GM23338 (cell line): ENCODE data around the gene DCP2.
A peak's percentile ranks its signal among the peaks of the same experiment; 100 is the strongest.

Source experiments
- CREB1 ChIP-seq: fragments of 250-450 bp; sonication (Bioruptor Pico); IDR thresholded peaks from 2 replicates; pipeline ENCODE4 v1.5.0; 2020; ENCODE audit warnings: low read depth, mild to moderate bottlenecking, moderate library complexity
- EZH2 ChIP-seq: fragments of 200-600 bp; sonication (generic); IDR thresholded peaks from one replicate; pipeline ENCODE4 v1.8.0; 2017; ENCODE audit warnings: antibody characterized with exemption, mild to moderate bottlenecking, low read depth; ENCODE audit not compliant: unreplicated experiment
- EZH2phosphoT487 ChIP-seq: fragments of 200-600 bp; sonication (generic); IDR thresholded peaks from one replicate; pipeline ENCODE4 v1.8.1; 2018; ENCODE audit warnings: antibody characterized with exemption; ENCODE audit not compliant: unreplicated experiment
- JUNB ChIP-seq: IDR thresholded peaks from one replicate; pipeline ENCODE4 v1.6.1; 2016; ENCODE audit warnings: antibody characterized with exemption; ENCODE audit not compliant: unreplicated experiment
- POLR2AphosphoS5 ChIP-seq: IDR thresholded peaks from 2 replicates; pipeline ENCODE4 v1.6.1; 2016; ENCODE audit warnings: antibody characterized with exemption, low read depth
- ZNF114 ChIP-seq: fragments of 250-450 bp; sonication (Bioruptor Pico); IDR thresholded peaks from 2 replicates; pipeline ENCODE4 v1.5.0; 2020; ENCODE audit warnings: mild to moderate bottlenecking, moderate library complexity
- TF ChIP-seq, protein P1 (sequence below), 2 experiments: fragments of 200-600 bp in 1 of 2; sonication (generic) in 1 of 2; conservative IDR thresholded peaks; 2 replicates each; pipeline versions ENCODE4 v1.5.1 to v1.6.1; 2016 to 2017; ENCODE audit warnings: antibody characterized with exemption in 2 of 2, low read depth in 2 of 2, mild to moderate bottlenecking in 2 of 2, moderate library complexity in 1 of 2
- TF ChIP-seq, protein P2 (sequence below): fragments of 250-450 bp; sonication (Bioruptor Pico); IDR thresholded peaks from 2 replicates; pipeline ENCODE4 v1.5.0; 2020; ENCODE audit warnings: mild to moderate bottlenecking, moderate library complexity
- TF ChIP-seq, protein P3 (sequence below): IDR thresholded peaks from one replicate; pipeline ENCODE4 v1.6.1; 2018; ENCODE audit warnings: antibody characterized with exemption; ENCODE audit not compliant: unreplicated experiment
- TF ChIP-seq, protein P4 (sequence below): IDR thresholded peaks from 2 replicates; pipeline ENCODE4 v1.6.1; 2016; ENCODE audit warnings: antibody characterized with exemption

DNA sequence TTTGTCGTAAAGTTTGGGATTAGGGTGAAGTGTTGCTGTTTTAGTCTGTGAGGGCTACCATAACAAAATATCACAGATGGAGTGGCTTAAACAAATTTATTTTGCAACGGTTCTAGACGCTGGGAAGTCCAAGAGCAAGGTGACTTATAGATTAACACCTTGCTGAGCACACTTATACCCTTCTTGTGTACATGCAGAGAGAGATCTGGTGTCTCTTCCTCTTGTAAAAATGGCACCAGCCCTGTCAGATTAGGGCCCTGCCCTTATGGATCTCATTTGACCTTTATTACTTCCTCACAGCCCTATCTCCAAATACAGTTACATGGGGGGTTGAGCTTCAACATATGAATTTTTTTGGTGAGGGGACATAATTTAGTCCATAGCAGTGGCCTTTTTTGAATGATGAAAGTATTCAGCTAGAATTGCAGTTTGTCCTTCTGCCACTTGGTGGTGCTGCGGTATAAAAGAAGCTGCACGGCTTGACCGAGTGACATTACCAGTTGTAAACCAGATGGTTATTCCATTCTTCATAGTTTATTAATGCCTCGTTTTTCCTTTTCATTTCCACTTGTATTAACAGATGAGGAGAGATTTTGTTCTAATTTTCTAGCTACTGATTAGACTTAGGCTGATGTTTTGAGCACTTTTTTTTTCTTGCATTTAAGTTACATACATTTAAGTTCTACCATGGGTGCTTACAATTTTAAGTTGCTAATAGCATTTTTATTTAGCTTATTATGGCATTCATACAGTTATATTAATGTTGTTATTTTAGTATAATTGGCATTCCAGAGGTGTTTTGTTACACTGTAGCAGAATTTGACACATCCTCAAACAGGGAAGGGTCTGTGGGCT lies 19.4 kb downstream of the DCP2 start:
- TF ChIP-seq, protein P1, sequence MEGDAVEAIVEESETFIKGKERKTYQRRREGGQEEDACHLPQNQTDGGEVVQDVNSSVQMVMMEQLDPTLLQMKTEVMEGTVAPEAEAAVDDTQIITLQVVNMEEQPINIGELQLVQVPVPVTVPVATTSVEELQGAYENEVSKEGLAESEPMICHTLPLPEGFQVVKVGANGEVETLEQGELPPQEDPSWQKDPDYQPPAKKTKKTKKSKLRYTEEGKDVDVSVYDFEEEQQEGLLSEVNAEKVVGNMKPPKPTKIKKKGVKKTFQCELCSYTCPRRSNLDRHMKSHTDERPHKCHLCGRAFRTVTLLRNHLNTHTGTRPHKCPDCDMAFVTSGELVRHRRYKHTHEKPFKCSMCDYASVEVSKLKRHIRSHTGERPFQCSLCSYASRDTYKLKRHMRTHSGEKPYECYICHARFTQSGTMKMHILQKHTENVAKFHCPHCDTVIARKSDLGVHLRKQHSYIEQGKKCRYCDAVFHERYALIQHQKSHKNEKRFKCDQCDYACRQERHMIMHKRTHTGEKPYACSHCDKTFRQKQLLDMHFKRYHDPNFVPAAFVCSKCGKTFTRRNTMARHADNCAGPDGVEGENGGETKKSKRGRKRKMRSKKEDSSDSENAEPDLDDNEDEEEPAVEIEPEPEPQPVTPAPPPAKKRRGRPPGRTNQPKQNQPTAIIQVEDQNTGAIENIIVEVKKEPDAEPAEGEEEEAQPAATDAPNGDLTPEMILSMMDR (conservative IDR thresholded peaks at IDR 0.05; ENCODE audit: low read depth in 2 of 2) = peak; percentile 84 to 92
- no peak for TF ChIP-seq EZH2
- TF ChIP-seq CREB1 (CRISPR knock-in tag) = no peak
- no peak for TF ChIP-seq EZH2phosphoT487
- no peak for TF ChIP-seq POLR2AphosphoS5
- TF ChIP-seq ZNF114 (CRISPR knock-in tag) = no peak
- TF ChIP-seq, protein P2, sequence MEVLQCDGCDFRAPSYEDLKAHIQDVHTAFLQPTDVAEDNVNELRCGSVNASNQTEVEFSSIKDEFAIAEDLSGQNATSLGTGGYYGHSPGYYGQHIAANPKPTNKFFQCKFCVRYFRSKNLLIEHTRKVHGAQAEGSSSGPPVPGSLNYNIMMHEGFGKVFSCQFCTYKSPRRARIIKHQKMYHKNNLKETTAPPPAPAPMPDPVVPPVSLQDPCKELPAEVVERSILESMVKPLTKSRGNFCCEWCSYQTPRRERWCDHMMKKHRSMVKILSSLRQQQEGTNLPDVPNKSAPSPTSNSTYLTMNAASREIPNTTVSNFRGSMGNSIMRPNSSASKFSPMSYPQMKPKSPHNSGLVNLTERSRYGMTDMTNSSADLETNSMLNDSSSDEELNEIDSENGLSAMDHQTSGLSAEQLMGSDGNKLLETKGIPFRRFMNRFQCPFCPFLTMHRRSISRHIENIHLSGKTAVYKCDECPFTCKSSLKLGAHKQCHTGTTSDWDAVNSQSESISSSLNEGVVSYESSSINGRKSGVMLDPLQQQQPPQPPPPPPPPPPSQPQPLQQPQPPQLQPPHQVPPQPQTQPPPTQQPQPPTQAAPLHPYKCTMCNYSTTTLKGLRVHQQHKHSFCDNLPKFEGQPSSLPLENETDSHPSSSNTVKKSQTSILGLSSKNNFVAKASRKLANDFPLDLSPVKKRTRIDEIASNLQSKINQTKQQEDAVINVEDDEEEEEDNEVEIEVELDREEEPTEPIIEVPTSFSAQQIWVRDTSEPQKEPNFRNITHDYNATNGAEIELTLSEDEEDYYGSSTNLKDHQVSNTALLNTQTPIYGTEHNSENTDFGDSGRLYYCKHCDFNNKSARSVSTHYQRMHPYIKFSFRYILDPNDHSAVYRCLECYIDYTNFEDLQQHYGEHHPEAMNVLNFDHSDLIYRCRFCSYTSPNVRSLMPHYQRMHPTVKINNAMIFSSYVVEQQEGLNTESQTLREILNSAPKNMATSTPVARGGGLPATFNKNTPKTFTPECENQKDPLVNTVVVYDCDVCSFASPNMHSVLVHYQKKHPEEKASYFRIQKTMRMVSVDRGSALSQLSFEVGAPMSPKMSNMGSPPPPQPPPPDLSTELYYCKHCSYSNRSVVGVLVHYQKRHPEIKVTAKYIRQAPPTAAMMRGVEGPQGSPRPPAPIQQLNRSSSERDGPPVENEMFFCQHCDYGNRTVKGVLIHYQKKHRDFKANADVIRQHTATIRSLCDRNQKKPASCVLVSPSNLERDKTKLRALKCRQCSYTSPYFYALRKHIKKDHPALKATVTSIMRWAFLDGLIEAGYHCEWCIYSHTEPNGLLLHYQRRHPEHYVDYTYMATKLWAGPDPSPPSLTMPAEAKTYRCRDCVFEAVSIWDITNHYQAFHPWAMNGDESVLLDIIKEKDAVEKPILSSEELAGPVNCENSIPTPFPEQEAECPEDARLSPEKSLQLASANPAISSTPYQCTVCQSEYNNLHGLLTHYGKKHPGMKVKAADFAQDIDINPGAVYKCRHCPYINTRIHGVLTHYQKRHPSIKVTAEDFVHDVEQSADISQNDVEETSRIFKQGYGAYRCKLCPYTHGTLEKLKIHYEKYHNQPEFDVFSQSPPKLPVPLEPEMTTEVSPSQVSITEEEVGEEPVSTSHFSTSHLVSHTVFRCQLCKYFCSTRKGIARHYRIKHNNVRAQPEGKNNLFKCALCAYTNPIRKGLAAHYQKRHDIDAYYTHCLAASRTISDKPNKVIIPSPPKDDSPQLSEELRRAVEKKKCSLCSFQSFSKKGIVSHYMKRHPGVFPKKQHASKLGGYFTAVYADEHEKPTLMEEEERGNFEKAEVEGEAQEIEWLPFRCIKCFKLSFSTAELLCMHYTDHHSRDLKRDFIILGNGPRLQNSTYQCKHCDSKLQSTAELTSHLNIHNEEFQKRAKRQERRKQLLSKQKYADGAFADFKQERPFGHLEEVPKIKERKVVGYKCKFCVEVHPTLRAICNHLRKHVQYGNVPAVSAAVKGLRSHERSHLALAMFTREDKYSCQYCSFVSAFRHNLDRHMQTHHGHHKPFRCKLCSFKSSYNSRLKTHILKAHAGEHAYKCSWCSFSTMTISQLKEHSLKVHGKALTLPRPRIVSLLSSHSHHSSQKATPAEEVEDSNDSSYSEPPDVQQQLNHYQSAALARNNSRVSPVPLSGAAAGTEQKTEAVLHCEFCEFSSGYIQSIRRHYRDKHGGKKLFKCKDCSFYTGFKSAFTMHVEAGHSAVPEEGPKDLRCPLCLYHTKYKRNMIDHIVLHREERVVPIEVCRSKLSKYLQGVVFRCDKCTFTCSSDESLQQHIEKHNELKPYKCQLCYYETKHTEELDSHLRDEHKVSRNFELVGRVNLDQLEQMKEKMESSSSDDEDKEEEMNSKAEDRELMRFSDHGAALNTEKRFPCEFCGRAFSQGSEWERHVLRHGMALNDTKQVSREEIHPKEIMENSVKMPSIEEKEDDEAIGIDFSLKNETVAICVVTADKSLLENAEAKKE (CRISPR knock-in tag) = no peak
- TF ChIP-seq, protein P3, sequence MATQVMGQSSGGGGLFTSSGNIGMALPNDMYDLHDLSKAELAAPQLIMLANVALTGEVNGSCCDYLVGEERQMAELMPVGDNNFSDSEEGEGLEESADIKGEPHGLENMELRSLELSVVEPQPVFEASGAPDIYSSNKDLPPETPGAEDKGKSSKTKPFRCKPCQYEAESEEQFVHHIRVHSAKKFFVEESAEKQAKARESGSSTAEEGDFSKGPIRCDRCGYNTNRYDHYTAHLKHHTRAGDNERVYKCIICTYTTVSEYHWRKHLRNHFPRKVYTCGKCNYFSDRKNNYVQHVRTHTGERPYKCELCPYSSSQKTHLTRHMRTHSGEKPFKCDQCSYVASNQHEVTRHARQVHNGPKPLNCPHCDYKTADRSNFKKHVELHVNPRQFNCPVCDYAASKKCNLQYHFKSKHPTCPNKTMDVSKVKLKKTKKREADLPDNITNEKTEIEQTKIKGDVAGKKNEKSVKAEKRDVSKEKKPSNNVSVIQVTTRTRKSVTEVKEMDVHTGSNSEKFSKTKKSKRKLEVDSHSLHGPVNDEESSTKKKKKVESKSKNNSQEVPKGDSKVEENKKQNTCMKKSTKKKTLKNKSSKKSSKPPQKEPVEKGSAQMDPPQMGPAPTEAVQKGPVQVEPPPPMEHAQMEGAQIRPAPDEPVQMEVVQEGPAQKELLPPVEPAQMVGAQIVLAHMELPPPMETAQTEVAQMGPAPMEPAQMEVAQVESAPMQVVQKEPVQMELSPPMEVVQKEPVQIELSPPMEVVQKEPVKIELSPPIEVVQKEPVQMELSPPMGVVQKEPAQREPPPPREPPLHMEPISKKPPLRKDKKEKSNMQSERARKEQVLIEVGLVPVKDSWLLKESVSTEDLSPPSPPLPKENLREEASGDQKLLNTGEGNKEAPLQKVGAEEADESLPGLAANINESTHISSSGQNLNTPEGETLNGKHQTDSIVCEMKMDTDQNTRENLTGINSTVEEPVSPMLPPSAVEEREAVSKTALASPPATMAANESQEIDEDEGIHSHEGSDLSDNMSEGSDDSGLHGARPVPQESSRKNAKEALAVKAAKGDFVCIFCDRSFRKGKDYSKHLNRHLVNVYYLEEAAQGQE = no peak
- no peak for TF ChIP-seq JUNB
- TF ChIP-seq, protein P4, sequence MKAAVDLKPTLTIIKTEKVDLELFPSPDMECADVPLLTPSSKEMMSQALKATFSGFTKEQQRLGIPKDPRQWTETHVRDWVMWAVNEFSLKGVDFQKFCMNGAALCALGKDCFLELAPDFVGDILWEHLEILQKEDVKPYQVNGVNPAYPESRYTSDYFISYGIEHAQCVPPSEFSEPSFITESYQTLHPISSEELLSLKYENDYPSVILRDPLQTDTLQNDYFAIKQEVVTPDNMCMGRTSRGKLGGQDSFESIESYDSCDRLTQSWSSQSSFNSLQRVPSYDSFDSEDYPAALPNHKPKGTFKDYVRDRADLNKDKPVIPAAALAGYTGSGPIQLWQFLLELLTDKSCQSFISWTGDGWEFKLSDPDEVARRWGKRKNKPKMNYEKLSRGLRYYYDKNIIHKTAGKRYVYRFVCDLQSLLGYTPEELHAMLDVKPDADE = no peak
